Measurements from ENCODE around the gene TRAPPC5.

TRAPPC5 gene

GRCh38 chr19:7701654-7702457 lies 21.2 kb downstream of the TRAPPC5 start, which contains the start of gene FCER2:
FCER2 (minus strand) TSS chr19:7702131; CDS start chr19:7699760, 2,371 bp downstream.
- no peak for DNase-seq

DNA sequence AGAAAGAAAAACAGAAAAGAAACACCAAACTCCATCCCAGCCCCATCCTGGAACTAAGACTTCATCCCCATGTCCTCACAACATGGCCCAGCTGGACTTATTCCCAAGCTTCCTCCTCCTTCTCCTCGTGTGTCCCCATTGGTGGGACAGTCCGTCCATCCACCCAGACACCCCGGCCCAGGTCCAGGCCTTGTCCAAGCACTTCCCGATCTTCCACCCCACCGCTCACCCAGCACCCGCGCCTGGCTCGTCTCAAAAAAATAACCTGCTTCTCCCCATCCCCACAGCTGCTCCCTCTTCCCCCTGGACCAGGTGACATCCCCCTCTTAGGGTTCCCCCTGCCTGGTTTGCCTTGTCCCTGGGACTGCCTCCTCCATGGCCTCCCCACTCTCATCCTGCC lies 22.7 kb downstream of the TRAPPC5 start:
- DNase-seq: no peak

- DNase-seq: no peak
These were observed 23.8 kb downstream of the TRAPPC5 start for GRCh38 chr19:7704280-7705060.

DNA sequence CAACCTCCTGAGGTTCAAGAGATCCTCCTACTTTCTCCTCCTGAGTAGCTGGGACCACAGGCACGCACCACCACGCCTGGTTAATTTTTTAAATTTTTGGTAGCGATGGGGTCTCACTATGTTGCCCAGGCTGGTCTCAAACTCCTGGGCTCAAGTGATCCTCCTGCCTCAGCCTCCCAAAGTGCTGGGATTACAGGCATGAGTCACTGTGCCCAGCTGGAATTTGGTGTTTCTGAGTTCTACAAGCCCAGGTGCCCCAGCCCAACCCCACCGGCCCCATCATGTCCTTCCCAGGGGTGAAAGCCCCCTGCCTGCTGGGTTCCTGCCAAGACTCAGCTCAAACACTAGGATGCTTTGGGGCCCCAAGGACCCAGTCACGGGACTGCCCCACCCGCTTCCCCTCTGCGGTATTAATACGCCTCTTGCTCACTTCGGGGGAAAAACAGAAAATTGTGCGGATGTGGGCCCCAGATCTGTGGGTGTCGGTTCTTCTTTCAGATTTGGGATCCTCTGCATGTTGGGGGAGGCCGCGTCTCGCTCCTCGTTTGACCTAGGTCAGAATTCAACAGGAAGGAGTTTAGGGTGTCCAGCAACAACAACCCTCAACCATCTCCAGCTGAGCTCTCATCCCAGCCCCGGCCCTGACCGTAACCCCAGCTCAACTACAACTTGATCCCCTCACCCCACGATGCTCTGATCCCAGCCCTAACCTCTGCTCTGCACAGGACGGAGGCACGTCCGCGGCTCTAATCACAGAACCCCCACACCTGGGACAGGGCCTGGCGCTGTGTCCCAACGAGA lies 25.0 kb downstream of the TRAPPC5 start:
- no peak for DNase-seq

- no peak for DNase-seq
These were observed 25.7 kb downstream of the TRAPPC5 start for GRCh38 chr19:7706188-7706954.

- DNase-seq: no peak
These were observed 26.4 kb downstream of the TRAPPC5 start for GRCh38 chr19:7706955-7707456.

GRCh38 chr19:7709932-7710460 lies 29.4 kb downstream of the TRAPPC5 start:
- no peak for DNase-seq

GRCh38 chr19:7710616-7711015 lies 30.0 kb downstream of the TRAPPC5 start:
- no peak for DNase-seq

DNA sequence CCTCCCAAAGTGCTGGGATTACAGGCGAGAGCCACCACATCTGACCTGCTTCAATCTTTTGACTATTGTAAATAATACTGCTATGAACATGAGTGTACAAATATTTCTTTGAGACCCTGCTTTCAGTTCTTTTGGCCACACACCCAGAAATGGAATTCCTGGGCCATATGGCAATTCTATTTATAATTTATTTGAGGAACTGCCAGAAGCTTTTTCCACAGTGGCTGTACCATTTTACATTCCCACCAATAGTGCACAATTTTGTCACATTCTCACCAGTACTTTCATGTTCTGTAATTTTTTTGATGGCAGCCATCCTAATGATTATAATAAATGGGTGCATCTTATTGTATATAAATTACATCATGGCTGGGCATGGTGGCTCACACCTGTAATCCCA lies 35.0 kb downstream of the TRAPPC5 start:
- DNase-seq: no peak

GRCh38 chr19:7716762-7717161 lies 36.1 kb downstream of the TRAPPC5 start:
- DNase-seq: no peak

DNA sequence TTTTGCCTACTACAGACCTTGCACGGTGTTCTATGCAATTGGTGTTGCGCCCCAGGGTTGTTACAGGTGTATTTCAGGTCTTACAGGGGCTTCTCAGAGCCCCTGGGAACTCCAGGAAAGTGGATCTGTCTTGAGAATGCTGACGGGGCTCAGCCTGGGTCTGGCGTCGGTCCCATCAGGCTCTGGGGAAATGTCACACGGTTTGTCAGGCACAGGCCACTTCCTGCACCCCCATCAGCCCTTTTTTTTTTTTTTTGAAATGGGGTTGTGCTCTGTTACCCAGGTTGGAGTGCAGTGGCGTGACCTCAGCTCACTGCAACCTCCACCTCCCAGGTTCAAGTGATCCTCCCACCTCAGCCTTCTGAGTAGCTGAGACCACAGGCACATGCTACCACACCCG lies 38.0 kb downstream of the TRAPPC5 start:
- no peak for DNase-seq

- DNase-seq: no peak
These were observed 39.7 kb downstream of the TRAPPC5 start for GRCh38 chr19:7720351-7720750.

DNA sequence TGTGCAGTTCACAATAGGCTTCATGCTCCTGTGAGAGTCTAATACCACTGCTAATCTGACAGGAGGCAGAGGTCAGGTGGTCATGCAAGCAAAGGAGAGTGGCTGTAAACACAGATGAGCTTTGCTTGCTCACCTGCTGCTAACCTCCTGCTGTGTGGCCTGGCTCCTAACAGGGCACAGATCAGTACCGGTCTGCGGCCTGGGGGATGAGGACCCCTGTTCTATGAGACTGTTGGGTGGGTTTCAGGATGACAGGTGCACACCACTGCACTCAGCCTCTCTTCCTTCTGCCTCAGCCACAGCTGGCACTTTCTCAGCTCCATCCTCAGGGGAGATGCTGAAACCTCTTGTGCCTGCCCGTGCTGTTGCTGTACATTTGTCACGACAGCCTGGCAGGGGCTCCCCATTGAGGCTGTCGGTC lies 41.6 kb downstream of the TRAPPC5 start:
- DNase-seq: no peak

DNA sequence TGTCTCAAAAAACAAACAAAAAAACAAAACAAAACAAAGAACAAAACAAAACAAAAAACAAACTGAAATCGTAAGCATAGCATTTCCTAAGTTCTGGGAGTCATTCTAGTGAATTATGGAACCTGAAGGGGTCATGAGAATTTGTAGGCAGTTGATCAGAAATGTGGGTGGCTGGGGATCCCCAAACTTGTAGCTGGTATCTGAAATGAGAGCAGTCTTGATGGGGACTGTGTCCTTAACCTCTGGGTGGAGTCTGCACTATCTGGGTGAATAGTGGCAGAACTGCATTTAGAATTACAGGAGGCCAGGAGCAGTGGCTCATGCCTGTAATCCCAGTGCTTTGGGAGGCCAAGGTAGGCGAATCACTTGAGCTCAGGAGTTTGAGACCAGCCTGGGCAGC lies 45.2 kb downstream of the TRAPPC5 start:
- no peak for DNase-seq

DNA sequence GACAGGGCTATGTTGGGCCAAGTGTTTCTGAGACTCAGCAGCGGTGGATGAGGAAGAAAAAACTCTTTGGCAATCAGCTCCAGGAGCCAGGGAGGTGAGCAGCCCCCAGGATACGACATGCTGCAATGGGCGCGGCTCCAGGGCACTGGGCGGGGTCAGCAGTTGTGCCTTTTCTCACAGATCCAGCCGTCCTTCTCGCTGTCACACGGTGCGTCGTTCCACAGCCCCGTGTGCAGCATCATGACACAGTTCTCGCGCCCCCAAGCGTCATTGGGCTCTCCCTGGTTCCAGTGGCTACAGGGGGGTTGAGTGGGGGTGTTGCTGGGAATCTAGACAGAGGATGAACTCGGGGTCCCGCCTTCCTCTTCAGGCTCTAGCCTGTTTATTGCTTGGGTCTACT lies 48.6 kb downstream of the TRAPPC5 start:
- DNase-seq: no peak

- DNase-seq: no peak
These were observed 49.2 kb downstream of the TRAPPC5 start for GRCh38 chr19:7729831-7730285.

DNA sequence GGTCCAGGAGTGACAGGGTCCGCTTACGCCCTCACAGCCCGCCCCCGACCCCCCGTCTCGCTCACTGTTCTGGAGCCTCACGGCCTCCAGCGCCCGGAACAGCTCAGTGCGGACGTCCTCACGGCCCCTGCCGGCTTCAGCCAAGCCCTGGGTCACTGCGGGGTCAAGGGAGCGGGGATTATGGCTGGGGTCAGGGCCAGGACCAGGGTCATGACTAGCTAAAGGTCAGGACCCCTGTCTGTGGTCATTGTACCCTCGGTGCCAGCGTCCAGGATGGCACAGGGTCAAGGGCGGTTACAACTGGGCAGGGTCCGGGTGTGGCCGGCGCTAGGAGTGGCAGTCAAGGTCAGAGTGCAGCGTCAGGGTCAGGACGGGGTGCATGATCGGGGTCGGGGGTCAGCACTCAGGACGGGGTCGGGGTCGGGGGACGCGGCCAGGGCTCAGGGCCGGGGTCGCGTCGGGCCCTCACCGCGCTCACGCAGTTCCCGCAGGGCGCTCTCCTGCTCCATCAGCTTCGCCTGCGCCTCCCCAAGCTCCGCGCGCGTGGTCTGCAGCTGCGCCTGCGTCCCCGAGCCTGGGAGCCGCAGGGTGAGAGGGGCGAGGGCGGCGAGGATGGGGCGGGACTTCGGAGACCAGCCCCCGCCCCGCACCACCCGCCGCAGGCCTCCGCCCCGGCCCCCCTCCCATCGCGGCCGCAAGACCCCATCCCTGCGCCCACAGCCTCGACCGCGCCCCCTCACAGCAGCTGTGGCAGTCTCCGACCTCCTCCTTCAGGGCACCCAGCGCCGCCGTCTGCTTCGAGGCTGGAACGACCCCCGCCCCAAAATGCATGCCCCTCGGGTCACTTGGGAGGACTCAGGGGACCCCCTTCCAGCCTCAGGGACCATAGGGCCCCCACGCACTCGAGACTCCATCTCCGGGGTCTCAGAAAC lies 49.9 kb downstream of the TRAPPC5 start:
- DNase-seq: no peak

GRCh38 chr19:7731218-7731595 lies 50.6 kb downstream of the TRAPPC5 start:
- DNase-seq: no peak

- no peak for DNase-seq
These were observed 51.0 kb downstream of the TRAPPC5 start for GRCh38 chr19:7731615-7732014.

DNA sequence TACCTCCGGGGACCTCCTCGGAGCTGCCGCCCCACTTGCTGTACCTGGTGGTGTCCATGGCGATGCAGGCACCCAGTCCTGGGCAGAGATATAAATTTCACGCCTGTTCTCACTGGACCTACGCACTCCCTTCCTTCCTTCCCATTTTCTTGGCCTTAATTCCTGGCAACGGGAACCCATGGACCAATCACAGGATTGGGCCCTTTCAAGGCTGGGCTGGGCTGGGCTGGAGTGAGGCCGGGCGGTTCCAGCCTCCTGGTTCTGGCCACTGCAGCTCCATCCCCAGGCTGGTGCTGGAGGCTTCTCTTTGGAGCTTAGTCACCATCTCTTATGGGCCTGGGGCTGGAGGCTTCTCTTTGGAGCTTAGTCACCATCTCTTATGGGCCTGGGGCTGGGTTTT lies 51.4 kb downstream of the TRAPPC5 start, which contains the start of gene CLEC4G:
Gene CLEC4G, minus strand, starts transcription at position 66 of the 400 bp plus-strand sequence. Its CDS starts 8 bp downstream, at position 58.
- DNase-seq: no peak

- DNase-seq: no peak
These were observed 52.7 kb downstream of the TRAPPC5 start for GRCh38 chr19:7733376-7733775.

Measured in NK-92 treated with Interleukin-12 subunit alpha and Interleukin-12 subunit beta, amount 100 ng/mL, for 24 hours (cell line).